HAP-1 (cell line): Measurements from ENCODE around the gene MYCL.

Experiments
- DNase-seq, 2 experiments: peaks; one replicate each; pipeline ENCODE4 v3.0.0-alpha.2; 2016 to 2020; ENCODE audit warnings: low spot score in 2 of 2
- H3K27me3 ChIP-seq: fragments of 250-450 bp; sonication (Bioruptor Pico); 2 replicates; pipeline ENCODE4 v1.5.1; 2020; ENCODE audit warnings: low read depth, mild to moderate bottlenecking, moderate library complexity
- H3K36me3 ChIP-seq: fragments of 250-450 bp; sonication (Bioruptor Pico); replicated peaks from 2 replicates; pipeline ENCODE4 v1.5.1; 2020; ENCODE audit warnings: mild to moderate bottlenecking
- H3K4me1 ChIP-seq: fragments of 250-450 bp; sonication (Bioruptor Pico); 2 replicates; pipeline ENCODE4 v1.5.1; 2020; ENCODE audit warnings: mild to moderate bottlenecking
- H3K4me3 ChIP-seq: fragments of 250-450 bp; sonication (Bioruptor Pico); 2 replicates; pipeline ENCODE4 v1.5.1; 2020; ENCODE audit warnings: mild to moderate bottlenecking, moderate library complexity
- H3K9me3 ChIP-seq: fragments of 250-450 bp; sonication (Bioruptor Pico); 2 replicates; pipeline ENCODE4 v1.5.1; 2020; ENCODE audit warnings: mild to moderate bottlenecking, moderate library complexity
- in situ Hi-C: fragments of 300-500 bp; cut with MboI; formaldehyde crosslinking; loops from 3 replicates; pipeline ENCODE4 v1.14.3; 2020; ENCODE audit warnings: low sequenced_read_pairs, inconsistent platforms, mixed read lengths

The MYCL gene

DNA sequence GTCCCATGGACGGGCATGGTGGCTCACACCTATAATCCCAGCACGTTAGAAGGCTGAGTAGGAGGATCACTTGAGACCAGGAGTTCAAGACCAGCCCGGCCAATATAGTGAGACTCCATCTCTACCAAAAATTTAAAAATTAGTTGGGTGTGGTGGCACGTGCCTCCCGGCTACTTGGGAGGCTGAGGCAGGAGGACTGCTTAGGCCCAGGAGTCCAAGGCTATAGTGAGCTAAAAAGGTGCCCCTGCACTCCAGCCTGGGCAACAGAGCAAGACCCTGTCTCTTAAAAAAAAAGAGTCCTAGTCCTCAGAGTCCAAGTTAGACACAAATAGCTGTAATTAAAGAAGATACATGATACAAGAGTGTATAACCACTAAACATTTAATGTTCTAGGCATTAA, 38.5 kb downstream of the MYCL start:
- Histone ChIP-seq H3K4me3 (no peak overlapping the region), H3K9me3 (no peaks in the 10 kb centered on the region), H3K36me3 (peaks cover 7% of the 10 kb centered on the region; the same call in 1 of the 2 replicates), H3K27me3 (no peaks in the 10 kb centered on the region), H3K4me1 (peaks cover 4% of the 10 kb centered on the region)
- DNase-seq, result no peak
- in situ Hi-C loops, result no loop called here

DNA sequence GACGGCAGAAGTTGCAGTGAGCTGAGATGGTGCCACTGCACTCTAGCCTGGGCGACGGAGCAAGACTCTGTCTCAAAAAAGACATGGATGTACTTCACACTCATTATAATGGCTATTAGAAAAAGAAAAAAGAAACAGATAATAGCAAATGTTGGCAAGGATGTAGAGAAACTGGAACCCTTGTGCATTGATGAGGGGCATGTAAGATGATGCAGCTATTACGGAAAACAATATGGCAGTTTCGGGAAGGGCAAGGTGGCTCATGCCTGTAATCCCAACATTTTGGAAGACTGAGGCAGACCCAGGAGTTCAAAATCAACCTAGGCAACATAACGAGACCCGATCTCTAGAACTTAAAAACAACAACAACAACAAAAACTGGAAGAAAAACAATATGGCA, 40.7 kb downstream of the MYCL start:
- in situ Hi-C loops, result no loop called here
- Histone ChIP-seq H3K36me3 (peaks cover 9% of the 10 kb centered on the region), H3K4me3 (no peak overlapping the region), H3K27me3 (no peaks in the 10 kb centered on the region), H3K9me3 (no peaks in the 10 kb centered on the region), H3K4me1 (peaks cover 4% of the 10 kb centered on the region)
- no peak for DNase-seq

DNA sequence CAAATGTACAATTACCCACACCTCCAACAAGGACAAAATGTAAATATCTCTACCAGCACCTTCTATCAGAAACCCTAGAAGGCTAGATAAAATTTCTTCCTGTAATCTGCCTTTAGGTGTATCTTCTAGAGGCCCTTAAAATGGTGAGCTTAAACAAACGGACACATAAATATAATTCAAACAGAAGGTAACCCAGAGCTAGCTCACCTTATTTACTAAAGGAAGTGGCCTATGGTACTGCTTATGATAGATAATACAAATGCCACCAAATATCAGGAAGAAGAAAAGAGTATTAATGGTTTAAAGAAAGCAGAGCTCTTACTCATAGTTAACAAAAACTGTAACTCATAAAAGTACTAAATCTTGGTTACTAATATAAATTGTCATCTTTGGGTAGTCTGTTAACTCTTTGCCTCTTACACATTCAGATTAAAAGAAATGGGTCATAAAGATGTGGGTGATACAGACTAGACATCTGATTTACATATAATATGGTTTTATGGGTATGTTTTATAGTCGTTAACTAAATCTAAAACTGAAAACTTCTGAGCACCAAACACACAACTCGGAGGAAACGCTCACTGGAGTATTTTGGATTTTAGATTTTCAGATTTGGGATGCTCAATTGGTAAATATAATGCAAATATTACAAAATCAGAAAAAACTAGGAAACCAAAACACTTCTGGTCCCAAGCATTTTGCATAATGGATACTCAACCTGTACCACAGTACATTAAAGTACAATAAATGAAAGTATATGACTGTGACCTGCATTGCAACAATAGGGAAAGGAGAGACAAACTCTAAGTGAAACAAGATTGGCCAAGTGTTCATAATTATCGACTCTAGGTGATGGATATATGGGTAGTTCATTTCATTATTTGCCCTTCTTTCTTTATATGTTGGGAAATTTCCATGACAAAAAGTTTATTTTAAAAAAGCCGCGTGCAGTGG, 41.6 kb downstream of the MYCL start:
- Histone ChIP-seq H3K4me3 (no peak overlapping the region), H3K27me3 (no peaks in the 10 kb centered on the region), H3K36me3 (peaks cover 15% of the 10 kb centered on the region), H3K4me1 (peaks cover 4% of the 10 kb centered on the region), H3K9me3 (no peaks in the 10 kb centered on the region)
- no peak for DNase-seq
- in situ Hi-C loops, result no loop called here

DNA sequence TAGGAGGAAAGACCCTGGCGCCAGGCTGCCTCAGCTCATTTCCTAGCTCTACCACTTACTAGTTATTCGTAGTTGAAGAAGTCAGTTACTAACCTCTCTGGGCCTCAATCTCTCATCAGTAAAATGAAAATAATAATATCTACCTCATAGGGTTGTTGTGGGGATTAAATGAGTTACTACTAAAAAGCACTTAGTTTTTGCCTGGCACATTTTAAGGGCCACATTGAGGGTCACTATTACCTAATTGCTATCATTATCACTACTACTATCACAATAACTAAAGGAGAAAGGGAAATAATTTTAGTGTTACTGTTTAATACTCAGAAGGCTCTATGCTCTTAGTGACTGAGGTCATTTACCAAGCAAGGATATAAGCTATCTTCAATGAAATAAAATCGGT, 43.4 kb downstream of the MYCL start:
- no peak for DNase-seq
- Histone ChIP-seq H3K27me3 (no peaks in the 10 kb centered on the region), H3K4me3 (no peak overlapping the region), H3K9me3 (no peaks in the 10 kb centered on the region), H3K4me1 (peaks cover 4% of the 10 kb centered on the region), H3K36me3 (peaks cover 22% of the 10 kb centered on the region)
- in situ Hi-C loops, result no loop called here

DNA sequence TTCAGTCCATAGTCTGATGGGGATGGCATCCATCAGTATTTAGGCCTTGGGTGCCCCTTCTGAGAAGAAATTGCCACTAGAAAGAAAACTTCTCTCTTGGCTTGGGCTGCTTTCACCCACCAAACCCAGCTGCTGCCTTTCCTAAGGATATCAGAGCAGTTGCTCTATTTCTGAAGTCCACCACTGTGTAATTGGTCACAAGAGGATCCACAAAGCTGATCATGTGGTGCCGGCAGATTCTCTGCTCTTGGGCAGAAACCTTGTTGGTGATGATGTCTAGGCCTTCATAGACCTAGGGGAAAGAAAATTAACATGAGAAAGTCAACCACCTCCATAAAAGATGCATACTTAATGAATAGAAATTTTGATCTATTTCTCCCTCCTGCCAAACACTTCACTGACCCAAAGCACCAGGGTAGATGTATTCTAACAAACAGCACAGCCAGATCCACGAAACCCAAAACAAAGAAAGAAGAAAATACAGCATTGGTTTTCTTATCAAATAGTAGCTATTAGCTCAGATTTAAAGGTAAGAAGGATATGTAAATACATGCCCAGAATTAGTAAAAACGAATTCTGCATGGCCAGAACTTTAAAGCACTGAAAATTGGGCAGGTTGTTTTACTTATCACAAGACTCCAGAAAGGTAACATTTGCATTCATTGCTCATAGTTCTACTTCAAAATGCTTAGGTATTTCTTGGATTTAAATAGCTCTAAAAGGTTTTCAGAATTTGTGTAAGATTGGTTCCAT, 44.4 kb downstream of the MYCL start:
- Histone ChIP-seq H3K4me1 (peaks cover 4% of the 10 kb centered on the region), H3K27me3 (no peaks in the 10 kb centered on the region), H3K36me3 (peaks cover 22% of the 10 kb centered on the region), H3K9me3 (no peaks in the 10 kb centered on the region), H3K4me3 (no peak overlapping the region)
- in situ Hi-C loops, result no loop called here
- no peak for DNase-seq

DNA sequence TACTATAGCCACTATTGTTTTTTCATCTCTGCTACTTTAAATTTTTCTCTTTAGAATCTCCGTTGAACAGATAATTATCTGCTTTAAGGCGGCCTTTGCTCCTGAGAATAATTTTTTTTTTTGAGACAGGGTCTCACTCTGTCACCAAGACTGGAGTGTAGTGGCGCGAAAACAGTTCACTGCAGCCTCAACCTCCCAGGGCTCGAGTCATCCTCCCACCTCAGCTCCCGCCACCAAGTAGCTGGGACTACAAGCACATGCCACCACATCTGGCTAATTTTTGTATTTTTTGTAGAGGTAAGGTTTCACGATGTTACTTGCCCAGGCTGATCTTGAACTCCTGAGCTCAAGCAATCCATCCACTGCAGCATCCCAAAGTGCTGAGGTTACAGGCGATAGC, 47.0 kb downstream of the MYCL start:
- no peaks in the 10 kb centered on the region for H3K27me3 ChIP-seq
- H3K9me3 ChIP-seq, result no peaks in the 10 kb centered on the region
- no peak overlapping the region for H3K4me3 ChIP-seq
- H3K36me3 ChIP-seq, result peaks cover 26% of the 10 kb centered on the region
- in situ Hi-C loops, result no loop called here
- H3K4me1 ChIP-seq, result no peaks in the 10 kb centered on the region; the same call in 1 of the 2 replicates
- no peak for DNase-seq

DNA sequence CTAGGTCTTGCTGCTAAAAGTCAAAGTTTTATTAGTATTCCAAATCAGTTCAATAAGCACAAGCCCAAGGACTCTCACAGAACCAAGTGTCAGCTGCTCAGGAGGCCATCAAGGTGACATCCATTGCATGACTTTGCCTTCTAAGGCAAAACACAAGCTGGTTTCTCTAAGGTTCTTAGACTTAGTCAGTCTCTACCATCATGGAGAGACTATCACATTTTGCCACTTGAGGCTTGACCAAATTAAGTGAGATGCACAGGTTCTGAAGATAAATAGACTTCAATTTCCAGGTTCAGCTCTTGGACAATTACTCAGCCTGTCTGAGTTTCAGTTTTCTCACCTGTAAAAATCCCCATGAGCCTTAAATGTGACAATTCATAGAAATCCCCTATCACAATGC, 47.4 kb downstream of the MYCL start:
- H3K4me1 ChIP-seq, result no peaks in the 10 kb centered on the region; the same call in 1 of the 2 replicates
- no peak overlapping the region for H3K4me3 ChIP-seq
- H3K9me3 ChIP-seq, result no peaks in the 10 kb centered on the region
- H3K36me3 ChIP-seq, result peaks cover 26% of the 10 kb centered on the region
- H3K27me3 ChIP-seq, result no peaks in the 10 kb centered on the region
- no peak for DNase-seq
- in situ Hi-C loops, result no loop called here

DNA sequence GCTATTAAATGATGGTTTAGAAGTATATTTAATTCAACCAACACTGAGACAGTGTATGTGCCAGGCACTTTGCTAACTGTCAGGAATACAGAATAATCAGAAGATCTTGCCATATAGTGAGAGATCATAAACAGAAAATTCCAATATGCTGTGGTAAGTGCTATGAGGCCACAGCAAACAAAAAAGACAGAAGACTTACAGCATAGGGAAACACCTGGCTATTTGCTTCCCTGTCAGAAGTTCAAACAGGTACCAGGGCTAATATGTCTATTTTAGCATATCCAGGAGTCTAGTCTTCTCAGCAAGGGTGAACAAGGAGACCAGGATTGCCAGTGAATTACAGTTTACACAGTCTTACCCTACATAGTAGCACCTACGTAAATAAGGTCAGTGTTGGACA, 48.8 kb downstream of the MYCL start:
- no peaks in the 10 kb centered on the region for H3K9me3 ChIP-seq
- DNase-seq, result no peak
- H3K4me1 ChIP-seq, result no peaks in the 10 kb centered on the region; the same call in 1 of the 2 replicates
- H3K4me3 ChIP-seq, result no peak overlapping the region
- H3K27me3 ChIP-seq, result no peaks in the 10 kb centered on the region
- H3K36me3 ChIP-seq, result peaks cover 35% of the 10 kb centered on the region
- in situ Hi-C loops, result no loop called here

DNA sequence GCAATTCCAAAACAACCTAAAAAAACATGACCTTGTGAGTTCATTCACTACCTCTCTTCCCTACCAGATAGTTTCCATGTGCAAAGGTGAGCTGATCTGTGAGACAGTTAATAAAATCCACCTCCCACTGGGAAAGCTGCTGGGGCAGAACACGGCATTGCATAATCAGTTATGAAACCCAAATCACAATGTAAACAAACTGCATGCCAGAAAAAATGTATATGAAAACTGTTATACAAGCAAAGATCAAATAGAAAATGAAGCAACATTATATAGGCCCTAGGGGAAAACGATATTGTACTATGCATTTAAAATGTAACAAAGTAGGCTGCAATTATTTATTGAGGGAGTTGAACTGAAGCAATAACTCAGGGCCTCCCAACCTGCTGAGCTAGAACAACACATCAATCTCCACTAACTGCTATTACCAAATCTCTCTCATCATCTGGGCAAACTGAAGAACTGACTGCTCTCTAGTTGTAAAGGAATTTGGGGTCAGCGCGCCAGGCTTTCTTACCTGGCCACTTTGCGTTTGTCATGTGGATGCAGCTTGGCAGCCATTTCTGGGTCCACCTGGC, 49.4 kb downstream of the MYCL start:
- H3K27me3 ChIP-seq, result no peaks in the 10 kb centered on the region
- H3K36me3 ChIP-seq, result peaks cover 40% of the 10 kb centered on the region

DNA sequence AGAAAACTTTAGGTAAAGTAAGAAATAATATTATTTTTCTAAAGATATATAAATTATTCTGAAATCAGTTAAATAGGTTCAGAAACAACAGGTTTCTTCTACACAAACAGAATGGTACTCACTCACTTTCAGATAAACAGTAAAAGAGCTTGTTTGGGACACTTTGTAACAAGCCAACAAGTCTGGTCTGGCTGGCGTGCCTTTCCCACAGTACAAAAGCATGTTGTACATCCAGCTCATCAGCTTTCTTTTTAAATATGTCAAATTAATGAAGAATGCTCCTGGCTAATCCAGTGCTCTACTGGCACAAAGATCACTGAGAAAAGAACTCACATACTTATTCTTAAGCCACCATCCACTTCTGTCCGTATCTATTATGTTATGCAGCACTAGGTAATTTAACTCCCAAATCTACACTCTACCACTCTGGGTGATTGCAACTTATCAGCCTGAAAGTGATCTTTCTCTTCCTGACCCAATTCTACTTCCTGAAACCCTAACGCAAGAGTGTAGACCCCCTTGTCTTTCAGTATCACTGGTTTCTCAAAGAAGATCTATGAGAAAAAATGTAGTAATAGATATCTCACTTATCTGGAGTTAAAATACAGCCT, 51.0 kb downstream of the MYCL start:
- Histone ChIP-seq H3K4me3 (no peak overlapping the region), H3K36me3 (peaks cover 46% of the 10 kb centered on the region), H3K27me3 (no peaks in the 10 kb centered on the region), H3K4me1 (peaks cover 4% of the 10 kb centered on the region; the same call in 1 of the 2 replicates), H3K9me3 (no peaks in the 10 kb centered on the region)
- in situ Hi-C loops, result no loop called here
- DNase-seq, result no peak

More for the DNA sequence above, 49.4 kb downstream of the MYCL start:
- Histone ChIP-seq H3K9me3 (no peaks in the 10 kb centered on the region), H3K4me3 (no peak overlapping the region), H3K4me1 (no peaks in the 10 kb centered on the region)
- in situ Hi-C loops, result no loop called here
- DNase-seq, result no peak

DNA sequence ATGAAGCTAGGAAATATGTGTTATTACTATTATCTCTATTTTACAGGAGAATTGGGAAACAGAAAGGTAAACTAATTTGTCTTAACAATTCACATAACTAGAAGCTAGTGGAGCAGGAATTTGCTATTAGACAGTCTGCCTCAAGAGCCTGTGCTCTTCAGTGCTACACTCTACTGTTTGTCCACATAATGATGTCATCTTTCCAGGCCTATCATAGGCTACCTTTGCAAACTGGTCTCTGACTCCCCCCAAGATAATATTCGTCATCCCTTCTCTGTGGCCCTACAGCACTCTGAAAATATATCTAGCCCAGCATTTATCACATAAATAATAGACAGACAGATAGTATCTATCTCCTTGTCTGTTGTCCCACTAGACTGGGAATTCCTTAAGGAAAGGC, 52.5 kb downstream of the MYCL start:
- Histone ChIP-seq H3K27me3 (no peaks in the 10 kb centered on the region), H3K4me1 (peaks cover 4% of the 10 kb centered on the region; the same call in 1 of the 2 replicates), H3K36me3 (peaks cover 48% of the 10 kb centered on the region), H3K9me3 (no peaks in the 10 kb centered on the region), H3K4me3 (no peak overlapping the region)
- DNase-seq, result no peak
- in situ Hi-C loops, result no loop called here

DNA sequence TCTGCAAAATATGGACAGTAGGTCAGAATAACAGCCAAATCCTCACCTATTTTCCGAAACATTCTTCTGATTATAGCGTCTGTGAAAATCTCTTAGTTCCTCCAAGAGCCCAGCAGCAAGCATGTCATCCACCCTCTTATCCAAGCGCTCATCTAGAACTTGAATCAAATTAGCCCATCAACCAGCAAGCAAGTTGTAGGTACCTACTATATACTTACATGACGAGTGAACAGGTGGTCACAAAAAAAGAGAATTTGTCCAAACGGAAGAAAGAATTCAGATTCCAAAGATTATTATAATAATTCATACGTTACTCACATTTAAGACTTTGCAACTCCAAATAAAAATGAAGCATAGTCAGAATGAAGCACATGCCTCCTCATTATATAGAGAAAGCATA, 53.8 kb downstream of the MYCL start:
- in situ Hi-C loops, result no loop called here
- H3K36me3 ChIP-seq, result peaks cover 53% of the 10 kb centered on the region
- no peaks in the 10 kb centered on the region for H3K27me3 ChIP-seq

DNA sequence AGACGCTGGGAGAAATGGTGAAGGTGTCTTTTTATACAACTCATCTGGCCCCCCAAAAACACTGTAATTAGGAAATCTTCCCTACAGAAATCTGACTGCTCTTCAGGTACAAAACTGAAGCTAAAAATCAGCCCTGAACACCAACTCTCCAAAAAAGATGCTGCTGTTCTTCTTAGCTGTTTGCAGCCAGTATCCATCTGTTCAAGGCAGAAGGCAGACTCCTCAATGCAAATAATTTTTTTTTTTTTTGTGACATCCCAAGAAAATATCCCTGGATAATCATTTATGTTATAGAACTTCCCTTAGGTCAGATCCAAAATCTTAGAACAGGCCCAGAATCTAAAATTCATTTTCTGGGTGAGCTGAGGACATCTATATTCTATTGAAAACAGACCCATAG, 54.9 kb downstream of the MYCL start:
- no peak for DNase-seq
- in situ Hi-C loops, result no loop called here
- H3K4me3 ChIP-seq, result no peak overlapping the region
- H3K36me3 ChIP-seq, result peaks cover 61% of the 10 kb centered on the region
- no peaks in the 10 kb centered on the region for H3K9me3 ChIP-seq
- H3K27me3 ChIP-seq, result no peaks in the 10 kb centered on the region
- peaks cover 4% of the 10 kb centered on the region; the same call in 1 of the 2 replicates for H3K4me1 ChIP-seq

More for the DNA sequence above, 53.8 kb downstream of the MYCL start:
- Histone ChIP-seq H3K4me3 (no peak overlapping the region), H3K9me3 (no peaks in the 10 kb centered on the region), H3K4me1 (peaks cover 4% of the 10 kb centered on the region; the same call in 1 of the 2 replicates)
- no peak for DNase-seq
